K562 (cell line): ENCODE measurements around the gene BTBD2. TPM values are rescaled to one million over a fixed set of nuclear protein-coding genes. Genes with fewer than 3 reads are reported as not detected.

Source experiments
- CCNT2 ChIP-seq: IDR thresholded peaks from 2 replicates; pipeline ENCODE4 v1.6.1; 2011; ENCODE audit warnings: borderline replicate concordance, low read depth, mild to moderate bottlenecking, moderate library complexity, mixed read lengths, low read length; ENCODE audit not compliant: insufficient read length; ENCODE audit errors: extremely low read depth
- ESRRB ChIP-seq: fragments of 250-450 bp; sonication (Bioruptor Pico); IDR thresholded peaks from 2 replicates; pipeline ENCODE4 v1.5.0; 2020; ENCODE audit warnings: mild to moderate bottlenecking, moderate library complexity, borderline replicate concordance
- MTA1 ChIP-seq: fragments of 450-650 bp; IDR thresholded peaks from 2 replicates; pipeline ENCODE4 v1.6.1; 2017; ENCODE audit warnings: borderline replicate concordance
- MTA3 ChIP-seq: fragments of 450-650 bp; formaldehyde crosslinking; IDR thresholded peaks from 2 replicates; pipeline ENCODE4 v1.6.1; 2017; ENCODE audit warnings: mild to moderate bottlenecking, borderline replicate concordance
- RBBP5 ChIP-seq: fragments of 200-600 bp; sonication (generic); IDR thresholded peaks from 2 replicates; pipeline ENCODE4 v1.6.1; 2012; ENCODE audit warnings: borderline replicate concordance, mild to moderate bottlenecking, low read length, control low read depth, inconsistent platforms; ENCODE audit not compliant: insufficient read depth, poor library complexity, severe bottlenecking
- RBM17 ChIP-seq: fragments of 200-400 bp; formaldehyde crosslinking; IDR thresholded peaks from 2 replicates; pipeline ENCODE4 v1.6.1; 2017; ENCODE audit warnings: low read depth, mild to moderate bottlenecking, low read length, borderline replicate concordance
- SMARCB1 ChIP-seq: IDR thresholded peaks from 2 replicates; pipeline ENCODE4 v1.6.1; 2011; ENCODE audit warnings: improper control_type of control experiment, low read depth; ENCODE audit not compliant: insufficient read length
- ZBTB7A ChIP-seq: IDR thresholded peaks from 2 replicates; pipeline ENCODE4 v1.6.1; 2011; ENCODE audit warnings: low read depth, mild to moderate bottlenecking, low read length, moderate library complexity, borderline replicate concordance; ENCODE audit not compliant: control insufficient read depth
- ZFP36 ChIP-seq: fragments of 150-350 bp; IDR thresholded peaks from 2 replicates; pipeline ENCODE4 v1.6.1; 2018; ENCODE audit warnings: low read length, low read depth; ENCODE audit not compliant: partially characterized antibody
- polyA plus RNA-seq, 8 experiments: library from polyadenylated mRNA; depleted of rRNA in 4 of 8; stranded (reverse) in 5 of 8; unstranded in 3 of 8; fragments of >200 nt; fragmentation: Nextera tagmentation in 2 of 8; fragmentation: Illumina TruSeq in 1 of 8; extraction: Ambion mirVana in 2 of 8; extraction: Trizol in 1 of 8; gene quantifications; 2 replicates each; pipeline versions ENCODE4 v1.2.1 to v1.2.3, GENCODE V29; 2011 to 2014; ENCODE audit warnings: inconsistent platforms in 1 of 8, missing spikeins in 1 of 8
- total RNA-seq, 7 experiments: library from RNA; depleted of rRNA in 6 of 7; stranded (reverse); fragments of >200 nt in 6 of 7; fragmentation: Illumina TruSeq in 2 of 7; extraction: Trizol in 2 of 7; gene quantifications; 2 replicates each; pipeline versions ENCODE4 v1.2.1 to v1.2.3, GENCODE V29; 2011 to 2021; ENCODE audit warnings: low replicate concordance in 1 of 7
- TF ChIP-seq, protein P1 (sequence below): fragments of 450-650 bp; IDR thresholded peaks from 2 replicates; pipeline ENCODE4 v1.6.1; 2016; ENCODE audit warnings: missing biosample characterization, missing genetic modification characterization
- TF ChIP-seq, protein P2 (sequence below): sonication (generic); formaldehyde crosslinking; IDR thresholded peaks from 2 replicates; pipeline ENCODE4 v1.8.0; 2023; ENCODE audit warnings: missing genetic modification reagents, mild to moderate bottlenecking, borderline replicate concordance
- TF ChIP-seq, protein P3 (sequence below): IDR thresholded peaks from 2 replicates; pipeline ENCODE4 v1.6.1; 2012; ENCODE audit warnings: low read depth, low read length, improper control_type of control experiment, borderline replicate concordance
- TF ChIP-seq, protein P4 (sequence below): fragments of 250-450 bp; sonication (Bioruptor Pico); IDR thresholded peaks from 2 replicates; pipeline ENCODE4 v1.4.0; 2020; ENCODE audit warnings: borderline replicate concordance

BTBD2 gene
- total and polyA plus RNA-seq, 9 of the 15 experiments (the other 6 are each of a cell fraction or from before 2014, with no cell fraction given): 0.10 to 15.6 (median 6.9) TPM

DNA sequence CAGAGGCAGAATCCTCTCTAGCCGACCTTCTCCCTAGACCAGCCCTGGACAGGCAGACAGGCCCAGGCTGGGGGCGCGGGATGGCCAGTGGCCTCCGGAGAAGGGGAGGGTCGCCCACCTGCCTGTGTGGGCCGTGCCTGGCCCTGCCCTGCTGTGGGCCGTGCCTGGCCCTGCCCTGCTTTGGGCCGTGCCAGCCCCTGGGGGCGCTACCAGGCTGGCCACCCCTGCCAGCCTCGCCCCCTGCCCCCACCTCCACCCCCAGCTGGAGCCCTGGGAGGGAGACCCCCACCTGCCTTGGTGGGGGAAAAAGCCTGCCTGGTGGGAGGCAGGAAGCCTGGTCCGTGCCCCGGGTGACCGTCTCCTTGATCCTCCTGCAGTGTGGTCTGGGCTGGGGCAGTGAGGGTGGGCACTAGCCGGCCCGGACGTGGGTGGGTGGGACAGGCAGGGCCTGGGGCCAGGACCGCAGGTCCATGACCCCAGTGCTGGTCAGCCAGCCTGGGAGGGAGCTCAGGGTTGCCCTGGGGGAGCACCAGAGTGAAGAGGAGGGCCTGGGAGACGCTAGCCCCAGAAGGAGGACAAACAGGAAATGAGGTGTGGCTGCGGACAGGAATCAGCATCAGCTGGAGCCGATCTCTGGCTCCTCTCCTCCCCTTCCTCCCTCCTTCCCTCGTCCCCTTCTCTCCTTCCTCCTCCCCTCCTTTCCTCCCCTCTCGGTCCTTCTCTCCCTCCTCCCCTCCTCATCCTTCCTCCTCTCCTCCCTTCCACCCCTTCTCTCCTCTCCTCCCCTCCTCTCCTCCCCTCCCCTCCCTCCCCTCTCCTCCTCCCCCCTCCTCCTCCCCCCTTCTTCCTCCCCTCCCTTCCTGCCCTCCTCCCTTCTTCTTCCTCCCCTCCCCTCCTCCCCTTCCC lies 40.7 kb upstream of the BTBD2 start (continued):
- TF ChIP-seq, protein P1, sequence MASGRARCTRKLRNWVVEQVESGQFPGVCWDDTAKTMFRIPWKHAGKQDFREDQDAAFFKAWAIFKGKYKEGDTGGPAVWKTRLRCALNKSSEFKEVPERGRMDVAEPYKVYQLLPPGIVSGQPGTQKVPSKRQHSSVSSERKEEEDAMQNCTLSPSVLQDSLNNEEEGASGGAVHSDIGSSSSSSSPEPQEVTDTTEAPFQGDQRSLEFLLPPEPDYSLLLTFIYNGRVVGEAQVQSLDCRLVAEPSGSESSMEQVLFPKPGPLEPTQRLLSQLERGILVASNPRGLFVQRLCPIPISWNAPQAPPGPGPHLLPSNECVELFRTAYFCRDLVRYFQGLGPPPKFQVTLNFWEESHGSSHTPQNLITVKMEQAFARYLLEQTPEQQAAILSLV (tag): no peak
- TF ChIP-seq CCNT2 (no peak), RBM17 (no peak), ZBTB7A (peak; percentile 74; the same call in 1 of the 2 replicates), SMARCB1 (no peak), ESRRB (CRISPR knock-in tag) (no peak), MTA3 (0 out of 2 replicates have a peak, but pooled peaks have one; percentile 12), MTA1 (peak; percentile 95), RBBP5 (no peak), ZFP36 (peak; percentile 67)
- TF ChIP-seq, protein P2, sequence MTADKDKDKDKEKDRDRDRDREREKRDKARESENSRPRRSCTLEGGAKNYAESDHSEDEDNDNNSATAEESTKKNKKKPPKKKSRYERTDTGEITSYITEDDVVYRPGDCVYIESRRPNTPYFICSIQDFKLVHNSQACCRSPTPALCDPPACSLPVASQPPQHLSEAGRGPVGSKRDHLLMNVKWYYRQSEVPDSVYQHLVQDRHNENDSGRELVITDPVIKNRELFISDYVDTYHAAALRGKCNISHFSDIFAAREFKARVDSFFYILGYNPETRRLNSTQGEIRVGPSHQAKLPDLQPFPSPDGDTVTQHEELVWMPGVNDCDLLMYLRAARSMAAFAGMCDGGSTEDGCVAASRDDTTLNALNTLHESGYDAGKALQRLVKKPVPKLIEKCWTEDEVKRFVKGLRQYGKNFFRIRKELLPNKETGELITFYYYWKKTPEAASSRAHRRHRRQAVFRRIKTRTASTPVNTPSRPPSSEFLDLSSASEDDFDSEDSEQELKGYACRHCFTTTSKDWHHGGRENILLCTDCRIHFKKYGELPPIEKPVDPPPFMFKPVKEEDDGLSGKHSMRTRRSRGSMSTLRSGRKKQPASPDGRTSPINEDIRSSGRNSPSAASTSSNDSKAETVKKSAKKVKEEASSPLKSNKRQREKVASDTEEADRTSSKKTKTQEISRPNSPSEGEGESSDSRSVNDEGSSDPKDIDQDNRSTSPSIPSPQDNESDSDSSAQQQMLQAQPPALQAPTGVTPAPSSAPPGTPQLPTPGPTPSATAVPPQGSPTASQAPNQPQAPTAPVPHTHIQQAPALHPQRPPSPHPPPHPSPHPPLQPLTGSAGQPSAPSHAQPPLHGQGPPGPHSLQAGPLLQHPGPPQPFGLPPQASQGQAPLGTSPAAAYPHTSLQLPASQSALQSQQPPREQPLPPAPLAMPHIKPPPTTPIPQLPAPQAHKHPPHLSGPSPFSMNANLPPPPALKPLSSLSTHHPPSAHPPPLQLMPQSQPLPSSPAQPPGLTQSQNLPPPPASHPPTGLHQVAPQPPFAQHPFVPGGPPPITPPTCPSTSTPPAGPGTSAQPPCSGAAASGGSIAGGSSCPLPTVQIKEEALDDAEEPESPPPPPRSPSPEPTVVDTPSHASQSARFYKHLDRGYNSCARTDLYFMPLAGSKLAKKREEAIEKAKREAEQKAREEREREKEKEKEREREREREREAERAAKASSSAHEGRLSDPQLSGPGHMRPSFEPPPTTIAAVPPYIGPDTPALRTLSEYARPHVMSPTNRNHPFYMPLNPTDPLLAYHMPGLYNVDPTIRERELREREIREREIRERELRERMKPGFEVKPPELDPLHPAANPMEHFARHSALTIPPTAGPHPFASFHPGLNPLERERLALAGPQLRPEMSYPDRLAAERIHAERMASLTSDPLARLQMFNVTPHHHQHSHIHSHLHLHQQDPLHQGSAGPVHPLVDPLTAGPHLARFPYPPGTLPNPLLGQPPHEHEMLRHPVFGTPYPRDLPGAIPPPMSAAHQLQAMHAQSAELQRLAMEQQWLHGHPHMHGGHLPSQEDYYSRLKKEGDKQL (CRISPR knock-in tag): no peak
- TF ChIP-seq, protein P3, sequence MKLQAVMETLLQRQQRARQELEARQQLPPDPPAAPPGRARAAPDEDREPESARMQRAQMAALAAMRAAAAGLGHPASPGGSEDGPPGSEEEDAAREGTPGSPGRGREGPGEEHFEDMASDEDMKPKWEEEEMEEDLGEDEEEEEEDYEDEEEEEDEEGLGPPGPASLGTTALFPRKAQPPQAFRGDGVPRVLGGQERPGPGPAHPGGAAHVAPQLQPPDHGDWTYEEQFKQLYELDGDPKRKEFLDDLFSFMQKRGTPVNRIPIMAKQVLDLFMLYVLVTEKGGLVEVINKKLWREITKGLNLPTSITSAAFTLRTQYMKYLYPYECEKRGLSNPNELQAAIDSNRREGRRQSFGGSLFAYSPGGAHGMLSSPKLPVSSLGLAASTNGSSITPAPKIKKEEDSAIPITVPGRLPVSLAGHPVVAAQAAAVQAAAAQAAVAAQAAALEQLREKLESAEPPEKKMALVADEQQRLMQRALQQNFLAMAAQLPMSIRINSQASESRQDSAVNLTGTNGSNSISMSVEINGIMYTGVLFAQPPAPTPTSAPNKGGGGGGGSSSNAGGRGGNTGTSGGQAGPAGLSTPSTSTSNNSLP: no peak
- TF ChIP-seq, protein P4, sequence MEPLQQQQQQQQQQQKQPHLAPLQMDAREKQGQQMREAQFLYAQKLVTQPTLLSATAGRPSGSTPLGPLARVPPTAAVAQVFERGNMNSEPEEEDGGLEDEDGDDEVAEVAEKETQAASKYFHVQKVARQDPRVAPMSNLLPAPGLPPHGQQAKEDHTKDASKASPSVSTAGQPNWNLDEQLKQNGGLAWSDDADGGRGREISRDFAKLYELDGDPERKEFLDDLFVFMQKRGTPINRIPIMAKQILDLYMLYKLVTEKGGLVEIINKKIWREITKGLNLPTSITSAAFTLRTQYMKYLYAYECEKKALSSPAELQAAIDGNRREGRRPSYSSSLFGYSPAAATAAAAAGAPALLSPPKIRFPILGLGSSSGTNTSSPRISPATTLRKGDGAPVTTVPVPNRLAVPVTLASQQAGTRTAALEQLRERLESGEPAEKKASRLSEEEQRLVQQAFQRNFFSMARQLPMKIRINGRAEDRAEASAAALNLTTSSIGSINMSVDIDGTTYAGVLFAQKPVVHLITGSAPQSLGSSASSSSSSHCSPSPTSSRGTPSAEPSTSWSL: no peak
